IPS-18a (cell line): Measurements from ENCODE around the gene TAMALIN.

Source experiments
- H3K27ac ChIP-seq: one replicate; pipeline ENCODE4 v1.5.1; 2013; ENCODE audit warnings: low read length
- H3K27me3 ChIP-seq: one replicate; pipeline ENCODE4 v1.6.1; 2013; ENCODE audit warnings: mild to moderate bottlenecking, low read length; ENCODE audit not compliant: control insufficient read depth, insufficient read depth
- H3K36me3 ChIP-seq: one replicate; pipeline ENCODE4 v1.6.1; 2013; ENCODE audit warnings: low read depth, low read length; ENCODE audit not compliant: control insufficient read depth
- H3K4me1 ChIP-seq: one replicate; pipeline ENCODE4 v1.6.1; 2013; ENCODE audit warnings: low read depth, low read length; ENCODE audit not compliant: control insufficient read depth
- H3K4me3 ChIP-seq: one replicate; pipeline ENCODE4 v1.5.1; 2013; ENCODE audit warnings: low read length
- H3K9ac ChIP-seq: one replicate; pipeline ENCODE4 v1.6.1; 2013; ENCODE audit warnings: mild to moderate bottlenecking, low read length, moderate library complexity
- H3K9me3 ChIP-seq: one replicate; pipeline ENCODE4 v1.6.1; 2013; ENCODE audit warnings: low read depth, low read length; ENCODE audit not compliant: control insufficient read depth

Gene TAMALIN

DNA sequence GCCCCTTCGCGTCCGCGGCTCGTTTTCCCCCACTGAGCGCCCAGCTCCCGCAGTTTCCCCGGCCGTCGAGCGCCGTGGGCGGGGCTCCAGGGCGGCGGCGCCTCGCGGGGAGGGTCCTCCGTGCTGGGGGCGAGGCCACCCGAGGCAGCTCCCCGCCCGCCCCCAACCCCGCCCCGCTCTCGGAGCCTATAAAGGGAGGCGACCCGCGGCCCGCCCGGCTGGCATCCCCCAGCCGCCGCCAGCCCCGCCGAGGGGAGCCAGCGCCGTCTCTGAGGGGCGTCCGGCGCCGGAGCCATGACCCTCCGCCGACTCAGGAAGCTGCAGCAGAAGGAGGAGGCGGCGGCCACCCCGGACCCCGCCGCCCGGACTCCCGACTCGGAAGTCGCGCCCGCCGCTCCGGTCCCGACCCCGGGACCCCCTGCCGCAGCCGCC is at the start of gene TAMALIN:
TAMALIN (plus strand) TSS at position 221 of the 432 bp plus-strand sequence; CDS start at position 295, 74 bp downstream.
- Histone ChIP-seq H3K27me3 (peaks cover 50% of the 10 kb centered on the region), H3K4me3 (peak within 1 kb of the TSS; percentile 50), H3K36me3 (no peaks in the 10 kb centered on the region), H3K27ac (no peak within 1 kb of the TSS), H3K9ac (no peak within 1 kb of the TSS), H3K9me3 (no peaks in the 10 kb centered on the region), H3K4me1 (peaks cover 21% of the 10 kb centered on the region)

DNA sequence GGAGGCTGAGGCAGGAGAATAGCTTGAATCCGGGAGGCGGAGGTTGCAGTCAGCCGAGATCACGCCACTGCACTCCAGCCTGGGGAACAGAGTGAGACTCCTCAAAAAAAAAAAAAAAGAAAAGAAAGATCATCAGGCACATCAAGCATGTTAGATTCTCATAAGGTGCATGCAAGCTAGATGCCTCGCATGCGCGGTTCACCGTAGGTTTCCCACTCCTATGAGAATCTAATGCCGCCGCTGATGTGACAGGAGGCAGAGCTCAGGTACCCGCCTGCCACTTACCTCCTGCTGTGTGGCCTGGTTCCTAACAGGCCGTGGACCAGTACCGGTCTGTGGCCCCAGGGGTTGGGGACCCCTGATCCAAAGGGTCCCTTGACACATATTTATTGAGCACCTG is 48.2 kb upstream of the TAMALIN start:
- Histone ChIP-seq H3K4me3 (no peak overlapping the region), H3K4me1 (no peaks in the 10 kb centered on the region), H3K9ac (no peak overlapping the region), H3K36me3 (no peaks in the 10 kb centered on the region), H3K27ac (no peak overlapping the region), H3K27me3 (peaks cover under 1% of the 10 kb centered on the region), H3K9me3 (no peaks in the 10 kb centered on the region)

DNA sequence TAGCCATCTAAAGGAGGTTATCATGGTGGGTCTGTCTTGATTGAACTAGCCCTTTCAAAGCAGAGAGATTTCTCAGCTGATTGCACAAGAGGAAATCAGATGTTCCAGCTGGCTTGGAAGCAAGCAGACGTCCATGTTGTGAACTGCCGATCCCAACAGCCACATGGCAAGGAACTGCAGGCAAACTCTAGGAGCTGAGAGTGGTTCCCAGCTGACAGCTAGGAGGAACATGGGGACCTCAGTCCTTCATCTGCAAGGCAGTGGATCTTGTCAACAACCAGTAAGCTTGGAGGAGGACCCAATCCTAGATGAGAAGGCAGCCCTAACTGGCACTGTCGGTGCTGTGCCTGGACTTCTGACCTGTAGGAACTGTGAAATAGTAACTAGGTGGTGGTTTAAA is 47.5 kb upstream of the TAMALIN start:
- no peaks in the 10 kb centered on the region for H3K4me1 ChIP-seq
- no peaks in the 10 kb centered on the region for H3K9me3 ChIP-seq
- no peaks in the 10 kb centered on the region for H3K27me3 ChIP-seq
- H3K4me3 ChIP-seq = no peak overlapping the region
- H3K27ac ChIP-seq = no peak overlapping the region
- H3K36me3 ChIP-seq = no peaks in the 10 kb centered on the region
- H3K9ac ChIP-seq = no peak overlapping the region

- no peak overlapping the region for H3K27ac ChIP-seq
- H3K4me1 ChIP-seq = no peaks in the 10 kb centered on the region
- H3K36me3 ChIP-seq = no peaks in the 10 kb centered on the region
- H3K9ac ChIP-seq = no peak overlapping the region
- no peak overlapping the region for H3K4me3 ChIP-seq
- H3K27me3 ChIP-seq = no peaks in the 10 kb centered on the region
- H3K9me3 ChIP-seq = no peaks in the 10 kb centered on the region
Observed at GRCh38 chr12:51959921-51960320, 46.8 kb upstream of the TAMALIN start.

DNA sequence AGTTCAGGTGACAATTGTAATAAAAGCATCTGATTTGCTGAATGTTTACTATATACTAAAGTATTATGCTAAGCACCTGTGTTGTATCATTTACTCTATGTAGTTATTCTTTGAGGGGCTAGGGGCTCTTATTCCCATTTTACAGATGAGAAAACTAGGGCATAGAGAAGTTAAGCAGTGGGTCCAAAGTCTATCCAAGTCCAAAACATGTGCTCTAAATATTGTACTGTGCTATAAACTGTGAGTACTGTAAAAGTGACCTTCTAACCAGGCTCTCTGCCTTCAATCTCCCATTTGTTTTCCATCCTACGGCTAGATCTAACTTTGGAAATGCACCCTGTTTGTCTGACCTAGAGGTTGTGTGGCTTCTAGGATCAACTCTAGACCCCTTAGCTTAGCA is 46.3 kb upstream of the TAMALIN start:
- Histone ChIP-seq H3K27me3 (no peaks in the 10 kb centered on the region), H3K4me1 (no peaks in the 10 kb centered on the region), H3K9ac (no peak overlapping the region), H3K27ac (no peak overlapping the region), H3K9me3 (no peaks in the 10 kb centered on the region), H3K36me3 (no peaks in the 10 kb centered on the region), H3K4me3 (no peak overlapping the region)

- Histone ChIP-seq H3K27ac (no peak overlapping the region), H3K4me1 (no peaks in the 10 kb centered on the region), H3K9ac (no peak overlapping the region), H3K36me3 (no peaks in the 10 kb centered on the region), H3K27me3 (no peaks in the 10 kb centered on the region), H3K4me3 (no peak overlapping the region), H3K9me3 (no peaks in the 10 kb centered on the region)
Observed at GRCh38 chr12:51960890-51961289, 45.9 kb upstream of the TAMALIN start.

GRCh38 chr12:51961834-51962233 is 44.9 kb upstream of the TAMALIN start:
- Histone ChIP-seq H3K4me3 (no peak overlapping the region), H3K27ac (no peak overlapping the region), H3K27me3 (no peaks in the 10 kb centered on the region), H3K4me1 (no peaks in the 10 kb centered on the region), H3K36me3 (no peaks in the 10 kb centered on the region), H3K9ac (no peak overlapping the region), H3K9me3 (no peaks in the 10 kb centered on the region)

DNA sequence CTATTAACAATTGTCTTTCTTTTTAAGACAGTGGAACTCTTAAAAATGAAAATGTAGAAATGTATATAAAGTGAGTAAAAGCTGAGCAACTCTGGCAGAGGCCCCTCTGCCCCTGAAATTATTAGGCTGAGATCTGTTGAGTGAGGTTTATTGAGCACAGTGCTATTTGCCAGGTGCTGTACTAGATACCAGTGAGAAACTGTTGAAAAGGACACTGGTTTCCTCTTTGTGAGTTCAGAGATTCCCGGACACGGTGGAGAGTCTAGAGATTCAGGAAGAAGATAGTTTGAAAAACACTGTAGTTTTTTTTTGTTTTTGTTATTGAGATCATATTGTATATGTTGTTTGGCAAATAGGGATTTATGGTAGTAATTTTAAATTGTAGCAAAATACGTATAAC is 44.0 kb upstream of the TAMALIN start:
- Histone ChIP-seq H3K4me1 (no peaks in the 10 kb centered on the region), H3K9ac (no peak overlapping the region), H3K27ac (no peak overlapping the region), H3K4me3 (no peak overlapping the region), H3K27me3 (no peaks in the 10 kb centered on the region), H3K36me3 (no peaks in the 10 kb centered on the region), H3K9me3 (no peaks in the 10 kb centered on the region)

- Histone ChIP-seq H3K27me3 (no peaks in the 10 kb centered on the region), H3K9ac (no peak overlapping the region), H3K36me3 (no peaks in the 10 kb centered on the region), H3K4me3 (no peak overlapping the region), H3K9me3 (no peaks in the 10 kb centered on the region), H3K27ac (no peak overlapping the region), H3K4me1 (no peaks in the 10 kb centered on the region)
Observed at GRCh38 chr12:51963477-51963876, 43.3 kb upstream of the TAMALIN start.

- H3K4me3 ChIP-seq = no peak overlapping the region
- peaks cover 8% of the 10 kb centered on the region for H3K4me1 ChIP-seq
- H3K36me3 ChIP-seq = no peaks in the 10 kb centered on the region
- no peaks in the 10 kb centered on the region for H3K9me3 ChIP-seq
- H3K27ac ChIP-seq = no peak overlapping the region
- no peaks in the 10 kb centered on the region for H3K27me3 ChIP-seq
- no peak overlapping the region for H3K9ac ChIP-seq
Observed at GRCh38 chr12:51969643-51970042, 37.1 kb upstream of the TAMALIN start.

- Histone ChIP-seq H3K27ac (no peak overlapping the region), H3K4me1 (peaks cover 13% of the 10 kb centered on the region), H3K9ac (no peak overlapping the region), H3K36me3 (peaks cover under 1% of the 10 kb centered on the region), H3K4me3 (no peak overlapping the region), H3K27me3 (no peaks in the 10 kb centered on the region), H3K9me3 (no peaks in the 10 kb centered on the region)
Observed at GRCh38 chr12:51970904-51971646, 35.7 kb upstream of the TAMALIN start.

DNA sequence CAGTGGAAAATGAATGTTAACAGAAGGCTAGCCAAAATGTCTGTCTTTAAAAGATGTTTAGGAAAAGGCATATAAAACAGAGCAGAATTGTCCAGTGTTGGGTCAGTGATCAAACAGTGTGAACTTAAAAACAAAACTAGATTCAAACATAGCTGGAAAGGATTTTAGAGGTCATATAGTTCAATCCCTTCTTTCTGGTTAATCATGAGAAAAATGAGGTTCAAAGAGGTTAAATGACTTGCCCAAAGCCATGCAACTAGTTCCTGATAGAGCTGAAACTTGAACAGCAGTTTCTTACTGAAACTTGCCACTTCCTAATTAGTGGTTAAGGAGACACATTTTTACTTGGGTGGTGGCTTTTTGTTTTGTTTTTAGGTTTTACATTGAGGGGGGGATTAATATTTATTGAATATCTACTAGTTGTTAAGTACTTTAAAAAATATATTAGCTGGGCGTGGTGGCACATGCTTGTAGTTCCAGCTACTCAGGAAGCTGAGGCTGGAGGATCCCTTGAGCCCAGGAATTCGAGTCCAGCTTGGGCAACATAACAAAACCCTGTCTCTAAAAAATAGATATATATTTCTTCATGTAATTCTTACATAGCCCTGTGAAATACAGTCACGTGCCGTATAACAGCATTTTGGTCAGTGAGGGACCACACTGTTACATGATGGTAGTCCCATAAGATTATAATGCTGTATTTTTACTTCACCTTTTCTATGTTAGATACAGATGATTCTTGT is 34.9 kb upstream of the TAMALIN start:
- Histone ChIP-seq H3K4me1 (peaks cover 13% of the 10 kb centered on the region), H3K27me3 (no peaks in the 10 kb centered on the region), H3K27ac (no peak overlapping the region), H3K36me3 (peaks cover 8% of the 10 kb centered on the region), H3K9me3 (no peaks in the 10 kb centered on the region), H3K4me3 (no peak overlapping the region), H3K9ac (no peak overlapping the region)
